ENCODE data around the gene SLC39A3. TPM values are rescaled to one million over a fixed set of nuclear protein-coding genes. Genes with fewer than 3 reads are reported as not detected.

The SLC39A3 gene
- total RNA-seq, 1 experiment from 2014 or later = 39.1 TPM

GRCh38 chr19:2764945-2765344 is 25.1 kb upstream of the SLC39A3 start (continued):
- TF ChIP-seq CTCF (IDR thresholded peaks at IDR 0.05 in 2 of 3, conservative IDR thresholded peaks at IDR 0.05 in 1 of 3; ENCODE audit: borderline replicate concordance in 1 of 3, insufficient read depth in 1 of 3, low read depth in 2 of 3, low read length in 2 of 3) = no peak
- TF ChIP-seq SP1 (IDR thresholded peaks at IDR 0.05; ENCODE audit: low read depth) = no peak
- TF ChIP-seq ZBTB33 (IDR thresholded peaks at IDR 0.05; ENCODE audit: extremely low read depth, insufficient replicate concordance, low read length) = no peak
- TF ChIP-seq EZH2 (IDR thresholded peaks at IDR 0.05) = no peak
- TF ChIP-seq EGR1 (IDR thresholded peaks at IDR 0.05; ENCODE audit: low read depth) = no peak
- TF ChIP-seq, protein P1, sequence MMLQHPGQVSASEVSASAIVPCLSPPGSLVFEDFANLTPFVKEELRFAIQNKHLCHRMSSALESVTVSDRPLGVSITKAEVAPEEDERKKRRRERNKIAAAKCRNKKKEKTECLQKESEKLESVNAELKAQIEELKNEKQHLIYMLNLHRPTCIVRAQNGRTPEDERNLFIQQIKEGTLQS (IDR thresholded peaks at IDR 0.05) = no peak

DNA sequence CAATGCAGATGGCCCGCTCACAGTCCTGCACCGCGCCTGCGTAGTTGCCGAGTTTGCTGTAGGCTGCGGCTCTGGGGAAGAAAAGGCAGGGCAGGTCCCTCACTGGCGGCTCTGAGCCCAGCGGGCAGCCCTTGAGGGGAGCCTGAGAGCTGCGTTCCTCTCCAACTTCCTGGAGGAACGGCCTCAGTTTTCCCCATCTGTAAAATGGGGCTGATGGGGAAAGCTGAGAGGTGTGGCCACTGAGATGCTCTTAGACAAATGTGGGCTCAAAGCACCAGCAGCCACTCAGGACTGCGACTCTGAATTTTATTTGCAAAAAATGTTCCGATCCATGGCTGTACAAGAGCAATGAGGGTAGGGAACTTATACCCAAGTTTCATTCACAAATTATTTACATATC is 23.9 kb upstream of the SLC39A3 start:
- no peak overlapping the region for H3K4me3 ChIP-seq (replicated peaks in 1 of 2; ENCODE audit: low read depth in 1 of 2, low read length in 2 of 2)
- ChIA-PET RAD21 (ENCODE audit: low non-redundant PET in 1 of 2, low total read pairs in 2 of 2, uncharacterized antibody in 2 of 2, unreplicated experiment in 2 of 2) (no interaction called here), CTCF (no interaction called here), POLR2A (no interaction called here)
- no peaks in the 10 kb centered on the region for H3K4me1 ChIP-seq (ENCODE audit: control insufficient read depth in 1 of 2, insufficient read depth in 2 of 2, low read length in 2 of 2)
- H3K79me2 ChIP-seq (ENCODE audit: insufficient read depth, low read length) = peaks cover 21% of the 10 kb centered on the region
- no peaks in the 10 kb centered on the region for H4K20me1 ChIP-seq (ENCODE audit: insufficient read depth)
- peaks cover 30 to 43% of the 10 kb centered on the region in 2 experiments; a peak in 3 of 4 replicates for H3K36me3 ChIP-seq (ENCODE audit: control insufficient read depth in 1 of 2, insufficient read depth in 2 of 2, low read length in 2 of 2)
- H3K27ac ChIP-seq (ENCODE audit: low read depth, low read length) = no peak overlapping the region
- ATAC-seq (no peak), DNase-seq (ENCODE audit: low read depth, low spot score) (no peak)
- TF ChIP-seq ZFX (IDR thresholded peaks at IDR 0.05) (no peak), JUND (IDR thresholded peaks at IDR 0.05) (no peak), ZBTB33 (IDR thresholded peaks at IDR 0.05; ENCODE audit: extremely low read depth, insufficient replicate concordance, low read length) (no peak), SP1 (IDR thresholded peaks at IDR 0.05; ENCODE audit: low read depth) (no peak), ZNF274 (IDR thresholded peaks at IDR 0.05; ENCODE audit: low read depth, low read length) (no peak), YY1 (IDR thresholded peaks at IDR 0.05; ENCODE audit: extremely low read depth, insufficient replicate concordance, low read depth, low read length) (no peak), EZH2 (IDR thresholded peaks at IDR 0.05) (no peak)
- TF ChIP-seq, protein P2, sequence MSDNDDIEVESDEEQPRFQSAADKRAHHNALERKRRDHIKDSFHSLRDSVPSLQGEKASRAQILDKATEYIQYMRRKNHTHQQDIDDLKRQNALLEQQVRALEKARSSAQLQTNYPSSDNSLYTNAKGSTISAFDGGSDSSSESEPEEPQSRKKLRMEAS (IDR thresholded peaks at IDR 0.05) = no peak
- H3K9me3 ChIP-seq (ENCODE audit: control insufficient read depth in 1 of 2, insufficient read depth in 1 of 2, low read depth in 1 of 2, low read length in 2 of 2) = no peaks in the 10 kb centered on the region
- H2AFZ ChIP-seq (ENCODE audit: low read depth, low read length, poor library complexity, severe bottlenecking) = no peak overlapping the region
- H3K4me2 ChIP-seq (ENCODE audit: low read length) = no peak overlapping the region
- H3K9me2 ChIP-seq (ENCODE audit: insufficient read depth) = no peaks in the 10 kb centered on the region
- no peak overlapping the region for H3K9ac ChIP-seq (ENCODE audit: low read length)
- H3K27me3 ChIP-seq (ENCODE audit: insufficient read depth, low read length) = no peaks in the 10 kb centered on the region
- intact Hi-C loops (cut with micrococcal nuclease) = no loop called here
- no TSS peak for BruUV-seq (replicated peaks)

Measured in HCT116 (cell line).